Endothelial cell of umbilical vein (primary cell): ENCODE measurements around the gene CTTNBP2NL.

Experiments
- EZH2 ChIP-seq: IDR thresholded peaks from 2 replicates; pipeline ENCODE4 v1.6.1; 2012; ENCODE audit warnings: borderline replicate concordance, low read depth, mild to moderate bottlenecking, moderate library complexity, low read length, inconsistent platforms; ENCODE audit not compliant: severe bottlenecking
- TF ChIP-seq, protein P1 (sequence below): IDR thresholded peaks from 2 replicates; pipeline ENCODE4 v1.6.1; 2011; ENCODE audit not compliant: insufficient read depth, insufficient read length

DNA sequence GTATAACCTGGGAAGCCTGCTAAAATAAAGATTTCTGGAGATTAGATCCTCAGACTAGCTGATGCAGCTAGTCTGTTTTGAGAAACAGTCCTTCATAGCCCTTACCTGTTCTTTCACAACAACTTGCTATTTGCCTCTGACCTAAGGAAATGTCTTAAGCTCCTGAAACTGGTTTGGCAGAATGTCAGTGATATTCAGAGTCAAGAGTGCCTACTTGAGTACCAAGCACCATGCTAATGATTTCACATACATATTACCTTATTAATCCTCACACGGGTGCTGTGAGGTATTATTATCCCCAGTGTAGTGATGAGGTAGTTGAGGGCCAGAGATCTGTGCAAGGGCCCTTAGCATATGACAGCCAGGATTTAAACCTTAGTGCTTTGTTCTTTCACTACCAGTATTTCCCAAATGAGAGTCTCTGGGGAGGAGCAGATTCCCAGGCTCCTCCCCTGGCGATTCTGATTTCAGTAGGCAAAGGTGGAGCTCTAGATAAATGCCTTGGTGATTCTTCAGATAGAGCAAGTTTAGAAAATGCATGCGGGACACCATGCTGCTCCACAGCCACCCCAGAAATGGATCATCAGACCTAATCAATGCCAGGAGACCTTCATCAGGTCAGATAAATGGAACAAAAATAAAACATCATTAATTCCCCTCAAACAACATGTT is 65.3 kb downstream of the CTTNBP2NL start:
- TF ChIP-seq EZH2 = no peak
- TF ChIP-seq, protein P1, sequence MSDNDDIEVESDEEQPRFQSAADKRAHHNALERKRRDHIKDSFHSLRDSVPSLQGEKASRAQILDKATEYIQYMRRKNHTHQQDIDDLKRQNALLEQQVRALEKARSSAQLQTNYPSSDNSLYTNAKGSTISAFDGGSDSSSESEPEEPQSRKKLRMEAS = no peak
